Urinary bladder (tissue), 4 donors: ENCODE measurements around the gene MEPCE. TPM values are rescaled to one million over a fixed set of nuclear protein-coding genes. Genes with fewer than 3 reads are reported as not detected.
A peak's percentile ranks its signal among the peaks of the same experiment; 100 is the strongest.
"Not testable (repeated sequence)": the region's sequence is repeated elsewhere in the genome, so short reads cannot be mapped to it uniquely, and the experiment has no call there.

Experiments
- DNase-seq: peaks from one replicate; pipeline ENCODE4 v3.0.0-alpha.2; 2015; ENCODE audit errors: extremely low spot score
- H3K27ac ChIP-seq: one replicate; pipeline ENCODE4 v1.5.1; 2013; ENCODE audit warnings: low read depth, mild to moderate bottlenecking, moderate library complexity
- H3K36me3 ChIP-seq: one replicate; pipeline ENCODE4 v1.6.1; 2013; ENCODE audit warnings: mild to moderate bottlenecking, moderate library complexity; ENCODE audit not compliant: insufficient read depth
- H3K4me1 ChIP-seq: one replicate; pipeline ENCODE4 v1.6.1; 2013; ENCODE audit warnings: mild to moderate bottlenecking, moderate library complexity; ENCODE audit not compliant: insufficient read depth
- H3K4me3 ChIP-seq: one replicate; pipeline ENCODE4 v1.5.1; 2013; ENCODE audit warnings: low read depth, low read length
- WGBS: extraction: QIAGEN DNeasy Blood & Tissue Kit; methylation state at CpG from one replicate; pipeline ENCODE4 v1.1.7; 2013; 5-methylcytosine and 5-hydroxymethylcytosine counted together
- polyA plus RNA-seq: library from polyadenylated mRNA; stranded (reverse); fragments of 200-250 nt; gene quantifications from one replicate; pipeline ENCODE4 v1.2.3, GENCODE V29; 2013
- total RNA-seq: library from RNA; depleted of rRNA; stranded (reverse); fragments of >200 nt; gene quantifications from one replicate; pipeline ENCODE4 v1.2.3, GENCODE V29; 2014
- donor health status: healthy with polysubstance abuse.
- donor health status: healthy.

MEPCE gene, protein sequence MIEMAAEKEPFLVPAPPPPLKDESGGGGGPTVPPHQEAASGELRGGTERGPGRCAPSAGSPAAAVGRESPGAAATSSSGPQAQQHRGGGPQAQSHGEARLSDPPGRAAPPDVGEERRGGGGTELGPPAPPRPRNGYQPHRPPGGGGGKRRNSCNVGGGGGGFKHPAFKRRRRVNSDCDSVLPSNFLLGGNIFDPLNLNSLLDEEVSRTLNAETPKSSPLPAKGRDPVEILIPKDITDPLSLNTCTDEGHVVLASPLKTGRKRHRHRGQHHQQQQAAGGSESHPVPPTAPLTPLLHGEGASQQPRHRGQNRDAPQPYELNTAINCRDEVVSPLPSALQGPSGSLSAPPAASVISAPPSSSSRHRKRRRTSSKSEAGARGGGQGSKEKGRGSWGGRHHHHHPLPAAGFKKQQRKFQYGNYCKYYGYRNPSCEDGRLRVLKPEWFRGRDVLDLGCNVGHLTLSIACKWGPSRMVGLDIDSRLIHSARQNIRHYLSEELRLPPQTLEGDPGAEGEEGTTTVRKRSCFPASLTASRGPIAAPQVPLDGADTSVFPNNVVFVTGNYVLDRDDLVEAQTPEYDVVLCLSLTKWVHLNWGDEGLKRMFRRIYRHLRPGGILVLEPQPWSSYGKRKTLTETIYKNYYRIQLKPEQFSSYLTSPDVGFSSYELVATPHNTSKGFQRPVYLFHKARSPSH
- total RNA-seq (22.6 TPM), polyA plus RNA-seq (40.4 TPM)

DNA sequence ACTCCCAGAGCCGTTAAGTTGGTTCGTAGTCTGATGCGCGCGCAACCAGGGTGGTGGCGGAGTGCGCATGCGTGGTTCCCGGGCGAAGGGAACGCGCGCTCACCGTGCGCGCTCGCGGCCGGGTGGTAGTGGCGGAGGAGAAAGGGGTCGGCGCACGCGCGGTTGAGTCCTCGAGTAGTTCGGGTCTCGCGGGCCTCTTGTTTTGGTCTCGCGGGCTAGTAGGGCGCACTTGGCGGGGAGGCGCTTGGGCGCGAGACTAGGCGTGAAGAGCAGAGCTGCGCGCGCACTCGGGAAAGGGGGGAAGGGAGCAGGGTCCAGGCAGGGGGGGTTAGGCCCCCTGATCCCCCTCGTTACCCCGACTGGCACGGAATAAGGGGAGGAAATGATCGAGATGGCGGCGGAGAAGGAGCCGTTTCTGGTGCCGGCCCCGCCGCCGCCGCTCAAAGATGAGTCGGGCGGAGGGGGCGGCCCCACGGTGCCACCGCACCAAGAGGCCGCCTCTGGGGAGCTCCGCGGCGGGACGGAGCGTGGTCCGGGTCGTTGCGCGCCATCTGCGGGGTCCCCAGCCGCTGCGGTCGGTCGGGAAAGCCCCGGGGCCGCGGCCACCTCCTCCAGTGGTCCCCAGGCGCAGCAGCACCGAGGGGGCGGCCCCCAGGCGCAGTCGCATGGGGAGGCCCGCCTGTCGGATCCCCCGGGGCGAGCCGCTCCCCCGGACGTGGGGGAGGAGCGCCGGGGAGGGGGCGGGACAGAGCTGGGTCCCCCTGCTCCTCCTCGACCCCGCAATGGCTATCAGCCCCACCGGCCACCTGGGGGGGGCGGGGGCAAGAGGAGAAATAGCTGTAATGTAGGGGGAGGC is at the start of gene MEPCE:
TSS of gene MEPCE (plus strand) at position 195 of the 856 bp plus-strand sequence. CDS start at position 383, 188 bp downstream.
- peak; percentile 94 for DNase-seq
- Histone ChIP-seq H3K4me1 (no peaks in the 10 kb centered on the region), H3K4me3 (peak within 1 kb of the TSS; percentile 79), H3K36me3 (no peaks in the 10 kb centered on the region), H3K27ac (peak within 1 kb of the TSS; percentile 99)
- WGBS: under 1% methylated on average over 95 of the region's 95 CpGs

DNA sequence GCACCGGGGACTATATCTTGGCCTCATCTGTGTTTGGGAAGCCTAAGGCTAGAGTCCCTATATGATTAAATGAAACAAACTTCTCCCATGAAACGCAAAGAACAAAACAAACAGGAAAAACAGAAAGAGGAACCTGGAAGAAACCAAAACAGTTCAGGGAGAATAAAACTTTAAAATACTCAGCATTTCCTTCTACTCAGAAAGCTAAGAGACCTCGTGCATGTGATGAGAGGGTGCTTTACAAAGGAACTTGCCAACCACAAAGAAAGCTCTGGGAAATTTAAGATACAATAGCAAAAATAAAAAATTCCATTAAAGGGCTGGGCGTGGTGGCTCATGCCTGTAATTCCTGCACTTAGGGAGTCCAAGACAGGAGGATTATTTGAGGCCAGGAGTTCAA is 49.4 kb upstream of the MEPCE start:
- no peak overlapping the region for H3K27ac ChIP-seq
- H3K4me1 ChIP-seq: no peaks in the 10 kb centered on the region
- 74% methylated on average over 4 of the region's 4 CpGs for WGBS
- H3K4me3 ChIP-seq: no peak overlapping the region
- no peaks in the 10 kb centered on the region for H3K36me3 ChIP-seq
- DNase-seq: no peak

DNA sequence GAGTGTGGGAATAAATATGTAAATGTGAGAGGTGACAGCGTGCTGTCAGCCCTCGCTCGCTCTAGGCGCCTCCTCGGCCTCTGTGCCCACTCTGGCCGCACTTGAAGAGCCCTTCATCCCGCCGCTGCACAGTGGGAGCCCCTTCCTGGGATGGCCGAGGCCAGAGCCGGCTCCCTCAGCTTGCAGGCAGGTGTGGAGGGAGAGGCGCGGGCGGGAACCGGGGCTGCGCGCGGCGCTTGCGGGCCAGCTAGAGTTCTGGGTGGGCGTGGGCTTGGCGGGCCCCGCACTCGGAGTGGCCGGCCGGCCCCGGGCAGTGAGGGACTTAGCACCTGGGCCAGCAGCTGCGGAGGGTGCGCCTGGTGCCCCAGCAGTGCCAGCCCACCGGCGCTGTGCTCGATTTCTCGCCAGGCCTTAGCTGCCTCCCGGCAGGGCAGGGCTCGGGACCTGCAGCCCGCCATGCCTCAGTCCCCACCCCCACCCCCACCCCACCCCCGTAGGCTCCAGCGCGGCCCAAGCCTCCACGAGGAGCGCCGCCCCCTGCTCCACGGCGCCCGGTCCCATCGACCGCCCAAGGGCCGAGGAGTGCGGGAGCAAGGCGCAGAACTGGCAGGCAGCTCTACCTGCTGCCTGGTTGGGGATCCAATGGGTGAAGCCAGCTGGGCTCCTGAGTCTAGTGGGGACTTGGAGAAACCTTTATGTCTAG is 47.9 kb upstream of the MEPCE start:
- DNase-seq, H3K4me3 ChIP-seq, H3K27ac ChIP-seq, H3K36me3 ChIP-seq, H3K4me1 ChIP-seq: not testable (repeated sequence)
- 88% methylated on average over 49 of the region's 49 CpGs for WGBS

DNA sequence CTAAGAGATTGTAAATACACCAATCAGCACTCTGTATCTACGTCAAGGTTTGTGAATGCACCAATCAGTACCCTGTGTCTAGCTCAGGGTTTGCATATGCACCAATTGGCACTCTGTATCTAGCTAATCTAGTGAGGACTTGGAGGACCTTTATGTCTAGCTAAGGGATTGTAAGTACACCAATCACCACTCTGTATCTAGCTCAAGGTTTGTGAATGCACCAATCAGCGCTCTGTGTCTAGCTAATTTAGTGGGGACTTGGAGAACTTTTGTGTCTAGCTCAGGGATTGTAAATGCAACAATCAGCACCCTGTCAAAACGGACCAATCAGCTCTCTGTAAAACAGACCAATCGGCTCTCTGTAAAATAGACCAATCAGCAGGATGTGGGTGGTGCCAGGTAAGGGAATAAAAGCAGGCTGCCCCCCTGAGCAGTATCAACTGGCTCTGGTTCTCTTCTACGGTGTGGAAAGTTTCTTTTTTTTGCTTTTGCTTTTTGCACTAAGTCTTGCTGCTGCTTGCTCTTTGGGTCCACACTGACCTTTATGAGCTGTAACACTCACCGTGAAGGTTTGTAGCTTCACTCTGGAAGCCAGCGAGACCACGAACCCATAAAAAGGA is 47.3 kb upstream of the MEPCE start:
- not testable (repeated sequence) for H3K27ac ChIP-seq, H3K36me3 ChIP-seq, H3K4me3 ChIP-seq, H3K4me1 ChIP-seq, DNase-seq
- 79% methylated on average over 8 of the region's 8 CpGs for WGBS

DNA sequence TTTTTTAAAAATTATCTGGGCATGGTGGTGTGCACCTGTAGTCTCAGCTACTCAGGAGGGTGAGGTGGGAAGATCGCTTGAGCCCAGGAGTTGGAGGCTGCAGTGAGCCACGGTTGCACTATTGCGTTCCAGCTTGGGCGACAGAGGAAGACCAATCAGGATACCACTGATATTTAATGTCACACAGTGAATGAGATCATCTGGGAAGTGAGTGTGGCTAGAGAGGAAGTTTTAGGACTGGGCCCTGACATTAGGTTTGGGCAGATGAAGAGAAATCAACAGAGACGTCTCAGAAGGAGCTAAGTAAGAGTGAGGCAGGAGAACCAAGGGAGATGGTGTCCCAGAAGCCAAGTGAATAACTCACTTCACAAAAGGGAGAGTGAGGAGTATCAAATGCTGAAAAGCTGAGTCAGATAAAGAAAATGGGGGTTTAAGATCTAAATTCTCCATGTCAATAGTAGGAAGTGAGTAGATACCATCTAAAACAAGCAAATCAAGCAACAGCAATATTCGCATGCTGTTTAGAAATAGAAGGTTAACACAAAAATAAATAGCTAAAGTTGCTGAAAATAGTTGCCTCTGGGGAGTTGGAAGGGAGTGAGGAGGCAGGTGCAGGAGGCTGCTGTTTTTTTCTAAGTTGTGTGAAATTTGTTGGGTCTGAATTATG is 44.9 kb upstream of the MEPCE start:
- Histone ChIP-seq H3K27ac (no peak overlapping the region), H3K36me3 (no peaks in the 10 kb centered on the region), H3K4me3 (no peak overlapping the region), H3K4me1 (no peaks in the 10 kb centered on the region)
- WGBS: 84% methylated on average over 6 of the region's 6 CpGs
- no peak for DNase-seq

DNA sequence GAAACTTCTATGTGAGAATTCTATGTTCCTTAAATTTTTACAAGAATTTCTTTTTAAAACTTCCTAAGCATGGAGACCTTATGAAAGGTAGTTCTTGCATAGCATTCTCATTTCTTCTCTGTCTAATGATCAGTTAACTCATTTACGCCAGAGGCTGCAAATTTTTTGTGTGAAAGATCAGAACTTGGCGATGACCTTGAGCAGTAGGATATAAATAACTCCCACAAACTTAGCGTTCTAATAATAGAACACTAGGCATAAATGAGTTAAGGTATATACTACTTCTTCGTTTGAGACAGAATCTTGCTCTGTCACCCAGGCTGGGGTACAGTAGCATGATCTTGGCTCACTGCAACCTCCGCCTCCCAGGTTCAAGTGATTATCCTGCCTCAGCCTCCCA is 42.7 kb upstream of the MEPCE start:
- 56% methylated on average over 5 of the region's 5 CpGs for WGBS
- Histone ChIP-seq H3K27ac (no peak overlapping the region), H3K4me1 (no peaks in the 10 kb centered on the region), H3K4me3 (no peak overlapping the region), H3K36me3 (no peaks in the 10 kb centered on the region)
- DNase-seq: no peak

DNA sequence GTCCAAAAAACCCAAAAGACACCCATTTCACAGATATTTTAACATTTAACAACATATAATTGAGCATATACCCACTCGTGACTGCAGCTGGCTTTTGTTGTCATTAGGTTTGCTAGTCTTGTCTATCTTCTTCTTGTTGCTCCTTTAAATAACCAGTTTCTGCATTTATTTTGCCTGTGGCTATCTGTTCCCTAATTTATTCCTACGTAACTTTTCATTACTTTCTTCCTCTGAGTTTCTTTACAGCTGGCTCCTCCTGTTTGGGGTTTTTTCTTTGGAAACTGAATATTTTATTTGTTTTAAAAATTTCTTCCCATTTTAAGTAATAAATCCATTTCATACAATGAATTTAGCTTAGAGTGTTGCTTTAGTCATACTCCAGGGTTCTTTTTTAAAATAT is 41.9 kb upstream of the MEPCE start:
- no peaks in the 10 kb centered on the region for H3K36me3 ChIP-seq
- no peak overlapping the region for H3K27ac ChIP-seq
- no peak overlapping the region for H3K4me3 ChIP-seq
- DNase-seq: no peak
- no peaks in the 10 kb centered on the region for H3K4me1 ChIP-seq
- WGBS: 84% methylated on average over 2 of the region's 2 CpGs

DNA sequence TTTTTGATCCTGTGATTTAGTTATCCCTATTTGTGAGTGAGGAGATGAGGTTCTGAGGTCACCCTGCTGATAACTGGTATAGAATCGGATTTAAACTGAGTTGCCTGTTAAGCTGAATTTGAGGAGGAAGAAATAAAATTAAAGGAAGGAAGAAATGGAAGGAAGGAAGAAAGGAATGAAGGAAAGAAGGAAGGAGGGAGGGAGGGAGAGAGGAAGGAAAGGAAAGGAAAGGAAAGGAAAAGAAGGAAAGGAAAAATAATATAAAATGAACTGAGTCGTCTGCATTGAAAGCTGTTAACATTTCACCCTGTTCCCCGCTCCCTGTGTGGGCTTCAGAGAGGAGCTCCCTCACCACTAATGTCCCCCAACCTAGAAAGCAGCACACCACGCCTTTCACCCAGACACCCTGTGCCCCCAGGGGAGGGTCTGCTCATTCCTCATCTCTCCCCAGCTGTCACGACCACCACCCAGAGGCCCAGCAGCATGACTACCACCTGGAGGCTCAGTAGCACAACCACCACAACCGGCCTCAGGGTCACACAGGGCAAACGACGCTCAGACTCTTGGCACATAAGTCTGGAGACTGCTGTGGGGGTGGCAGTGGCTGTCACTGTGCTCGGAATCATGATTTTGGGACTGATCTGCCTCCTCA is 40.1 kb upstream of the MEPCE start:
- Histone ChIP-seq H3K27ac (no peak overlapping the region), H3K4me1 (no peaks in the 10 kb centered on the region), H3K36me3 (no peaks in the 10 kb centered on the region), H3K4me3 (no peak overlapping the region)
- no peak for DNase-seq
- WGBS: 67% methylated on average over 9 of the region's 9 CpGs

DNA sequence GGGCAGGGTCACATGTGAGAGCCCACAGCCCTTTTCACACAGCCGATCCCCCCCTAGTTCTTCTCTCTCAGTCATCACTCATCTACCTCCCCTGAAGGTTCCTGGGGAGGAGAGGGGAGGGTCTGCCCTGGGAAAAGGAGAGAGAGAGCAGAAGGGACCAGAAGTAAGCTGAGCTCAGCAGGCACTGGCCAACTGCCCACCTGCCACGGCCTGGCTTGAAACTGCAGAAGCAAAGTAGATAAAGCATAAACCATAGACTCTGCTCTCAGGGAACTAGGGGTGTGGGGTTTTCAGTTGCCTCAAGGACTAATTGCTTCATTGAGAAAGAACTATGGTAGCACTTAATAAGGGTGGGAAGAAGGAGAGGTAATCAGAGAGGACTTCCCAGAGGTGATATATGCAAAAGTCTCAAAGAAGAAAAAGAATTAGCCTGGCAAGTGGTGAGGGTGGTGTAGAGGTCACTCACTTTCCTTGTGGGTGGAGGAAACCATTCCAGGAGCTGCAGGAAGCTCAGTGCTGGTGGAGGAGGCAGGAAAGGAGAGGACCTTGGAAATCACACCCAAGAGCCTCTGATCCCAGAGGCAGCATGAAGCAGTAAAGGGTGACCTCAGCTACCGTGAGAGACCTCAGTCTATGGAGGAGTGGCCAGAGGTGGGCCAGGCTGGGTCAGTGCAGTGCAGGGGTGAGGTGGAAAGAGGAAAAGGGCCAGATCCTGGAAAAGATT is 39.2 kb upstream of the MEPCE start:
- WGBS: 49% methylated on average over 3 of the region's 3 CpGs
- Histone ChIP-seq H3K4me1 (no peaks in the 10 kb centered on the region), H3K27ac (no peak overlapping the region), H3K4me3 (no peak overlapping the region), H3K36me3 (no peaks in the 10 kb centered on the region)
- DNase-seq: no peak

DNA sequence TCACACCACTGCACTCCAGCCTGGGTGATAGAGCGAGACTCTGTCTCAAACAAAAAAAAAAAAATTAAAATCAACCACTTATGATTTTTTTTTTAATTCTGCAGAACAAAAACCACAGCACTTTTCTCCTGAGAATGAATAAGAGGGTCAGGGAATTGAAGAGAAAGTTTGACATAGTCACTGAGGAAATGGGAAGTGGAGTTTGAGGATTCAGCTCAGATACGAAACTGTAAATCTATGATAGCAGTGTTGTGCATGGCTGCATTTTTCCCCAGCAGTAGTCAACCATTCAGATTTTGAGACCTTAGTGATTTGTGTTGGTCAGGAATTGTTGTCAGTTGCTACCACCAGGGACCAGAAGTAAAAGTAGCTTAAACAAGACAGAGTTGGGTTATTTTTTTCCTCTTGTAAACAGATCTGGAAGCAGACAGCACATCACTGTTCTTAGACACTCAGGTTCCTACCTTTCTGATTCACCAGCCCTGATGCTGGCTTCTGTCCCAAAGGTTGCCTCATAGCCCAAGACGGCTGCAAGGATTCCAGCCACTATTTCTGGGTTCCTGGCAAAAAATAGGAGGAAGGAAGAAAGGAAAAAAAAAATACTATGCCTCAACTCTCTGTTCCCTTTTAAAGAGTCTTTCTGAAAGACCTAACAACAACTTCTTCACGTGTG is 36.3 kb upstream of the MEPCE start:
- no peaks in the 10 kb centered on the region for H3K36me3 ChIP-seq
- H3K4me1 ChIP-seq: no peaks in the 10 kb centered on the region
- no peak overlapping the region for H3K4me3 ChIP-seq
- 72% methylated on average over 4 of the region's 4 CpGs for WGBS
- H3K27ac ChIP-seq: no peak overlapping the region
- no peak for DNase-seq

DNA sequence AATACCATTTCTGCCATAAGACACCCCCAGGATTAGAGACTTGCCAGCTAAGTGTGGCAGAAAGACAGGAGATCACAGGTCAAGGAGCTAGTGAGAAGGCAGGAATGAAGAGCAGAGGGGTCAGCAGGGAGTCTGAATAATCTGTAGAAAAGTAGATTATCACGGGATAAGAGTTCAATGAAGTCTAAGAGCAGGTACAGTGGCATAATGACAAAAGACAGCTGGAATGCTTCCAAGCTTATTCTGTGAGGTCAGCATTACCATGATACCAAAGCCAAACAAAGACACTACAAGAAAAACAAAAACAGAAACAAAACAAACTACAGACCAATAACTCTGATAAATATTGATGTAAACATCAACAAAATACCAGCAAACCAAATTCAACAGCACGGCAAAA is 35.6 kb upstream of the MEPCE start:
- Histone ChIP-seq H3K4me3 (no peak overlapping the region), H3K27ac (no peak overlapping the region), H3K4me1 (no peaks in the 10 kb centered on the region), H3K36me3 (no peaks in the 10 kb centered on the region)
- DNase-seq: no peak
- WGBS: 73% methylated on average over 2 of the region's 2 CpGs
